ENCODE results near the gene CLIP1.
"Not testable (repeated sequence)": the region's sequence is repeated elsewhere in the genome, so short reads cannot be mapped to it uniquely, and the experiment has no call there.

The CLIP1 gene

GRCh38 chr12:122437656-122438121 is 15.2 kb upstream of the CLIP1 start:
- DNase-seq (ENCODE audit: extremely low read depth in 1 of 2, low read depth in 1 of 2): no peak

DNA sequence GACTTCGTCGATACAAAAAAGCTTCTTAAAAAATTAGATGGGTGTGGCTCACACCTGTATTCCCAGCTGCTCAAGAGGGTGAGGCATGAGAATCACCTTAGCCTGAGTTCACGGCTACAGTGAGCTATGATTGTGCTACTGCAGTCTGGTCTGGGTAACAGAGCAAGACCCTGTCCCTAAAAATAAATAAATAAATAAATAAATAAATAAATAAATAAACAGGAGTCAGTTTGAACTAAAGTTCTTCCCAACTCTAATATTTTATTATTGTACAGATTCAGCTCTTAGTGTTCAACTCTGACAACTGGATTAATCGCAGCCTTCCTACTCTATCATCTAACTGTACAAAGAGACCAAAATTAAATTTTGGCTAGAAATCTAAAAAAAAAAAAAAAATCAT is 12.7 kb upstream of the CLIP1 start:
- DNase-seq (ENCODE audit: extremely low read depth in 1 of 2, low read depth in 1 of 2): no peak

DNA sequence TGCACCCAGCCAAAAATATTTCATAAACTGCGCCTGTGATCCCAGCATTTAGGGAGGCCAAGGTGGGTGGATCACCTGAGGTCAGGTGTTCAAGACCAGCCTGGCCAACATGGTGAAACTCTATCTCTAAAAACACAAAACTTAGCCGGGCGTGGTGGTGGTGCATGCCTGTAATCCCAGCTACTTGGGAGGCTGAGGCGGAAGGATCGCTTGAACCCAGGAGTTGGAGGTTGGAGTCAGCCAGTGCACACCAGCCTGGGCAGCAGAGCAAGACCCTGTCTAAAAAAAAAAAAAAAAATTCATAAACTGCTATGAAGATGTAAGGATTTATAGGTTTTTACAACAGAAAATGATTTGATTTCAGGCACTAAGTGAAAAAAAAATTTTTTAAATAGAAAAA is 6.6 kb upstream of the CLIP1 start:
- DNase-seq (ENCODE audit: extremely low read depth in 1 of 2, low read depth in 1 of 2): not testable (repeated sequence)

GRCh38 chr12:122427403-122427802 is 4.9 kb upstream of the CLIP1 start:
- DNase-seq (ENCODE audit: extremely low read depth in 1 of 2, low read depth in 1 of 2): no peak

- no peak for DNase-seq (ENCODE audit: extremely low read depth in 1 of 2, low read depth in 1 of 2)
Observed at GRCh38 chr12:122423258-122424165, 1.0 kb upstream of the CLIP1 start.

- DNase-seq (ENCODE audit: extremely low read depth in 1 of 2, low read depth in 1 of 2): peak; percentile 38 to 58
Observed at GRCh38 chr12:122422730-122423257, 325 bp upstream of the CLIP1 start.

DNA sequence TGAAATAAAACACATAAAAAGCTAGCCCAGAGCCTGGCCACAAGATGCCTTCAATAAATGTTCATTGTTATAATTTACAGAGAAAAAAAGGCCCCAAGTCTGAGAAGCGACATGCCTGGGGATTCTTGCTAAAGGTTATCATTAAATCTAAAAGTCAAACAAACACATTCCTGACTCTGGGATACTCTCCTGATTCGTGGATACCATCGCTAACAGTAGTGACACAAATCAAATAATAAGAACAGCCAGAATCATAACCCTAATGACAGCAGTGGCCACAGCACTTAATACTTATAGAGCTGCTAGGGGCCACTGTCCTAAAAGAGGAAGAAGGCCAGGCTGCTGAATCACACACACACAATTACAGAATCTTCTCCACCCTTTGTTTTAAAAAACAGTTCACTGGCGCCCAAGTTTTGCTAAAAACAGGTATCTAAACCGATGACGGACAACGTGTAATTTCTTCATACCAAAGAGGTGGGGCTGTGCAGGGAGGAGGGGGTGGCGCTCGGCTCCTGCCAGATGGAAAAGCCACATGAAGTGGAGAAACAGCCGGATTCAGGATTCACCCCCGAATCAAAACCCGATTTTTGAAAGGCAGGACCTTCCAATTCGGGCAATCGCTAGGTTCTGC is 1.2 kb downstream of the CLIP1 start:
- no peak for DNase-seq (ENCODE audit: extremely low read depth in 1 of 2, low read depth in 1 of 2)

- no peak for DNase-seq (ENCODE audit: extremely low read depth in 1 of 2, low read depth in 1 of 2)
Observed at GRCh38 chr12:122420471-122421162, 1.9 kb downstream of the CLIP1 start.

GRCh38 chr12:122419094-122419493 is 3.4 kb downstream of the CLIP1 start:
- DNase-seq (ENCODE audit: extremely low read depth in 1 of 2, low read depth in 1 of 2): not testable (repeated sequence)

DNA sequence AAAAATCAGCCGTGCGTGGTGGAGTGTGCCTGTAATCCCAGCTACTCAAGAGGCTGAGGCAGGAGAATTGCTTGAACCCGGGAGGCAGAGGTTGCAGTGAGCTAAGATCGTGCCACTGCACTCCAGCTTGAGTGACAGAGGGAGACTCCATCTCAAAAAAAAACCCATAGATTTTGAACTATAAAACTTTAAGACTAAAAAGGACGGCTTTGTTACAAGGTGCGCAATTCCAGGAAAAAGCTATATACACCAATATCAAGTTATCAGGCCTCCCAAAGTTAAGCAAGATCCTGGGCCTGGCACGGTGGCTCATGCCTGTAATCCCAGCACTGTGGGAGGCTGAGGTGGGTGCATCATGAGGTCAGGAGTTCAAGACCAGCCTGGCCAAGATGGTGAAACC is 6.8 kb downstream of the CLIP1 start:
- not testable (repeated sequence) for DNase-seq (ENCODE audit: extremely low read depth in 1 of 2, low read depth in 1 of 2)

DNA sequence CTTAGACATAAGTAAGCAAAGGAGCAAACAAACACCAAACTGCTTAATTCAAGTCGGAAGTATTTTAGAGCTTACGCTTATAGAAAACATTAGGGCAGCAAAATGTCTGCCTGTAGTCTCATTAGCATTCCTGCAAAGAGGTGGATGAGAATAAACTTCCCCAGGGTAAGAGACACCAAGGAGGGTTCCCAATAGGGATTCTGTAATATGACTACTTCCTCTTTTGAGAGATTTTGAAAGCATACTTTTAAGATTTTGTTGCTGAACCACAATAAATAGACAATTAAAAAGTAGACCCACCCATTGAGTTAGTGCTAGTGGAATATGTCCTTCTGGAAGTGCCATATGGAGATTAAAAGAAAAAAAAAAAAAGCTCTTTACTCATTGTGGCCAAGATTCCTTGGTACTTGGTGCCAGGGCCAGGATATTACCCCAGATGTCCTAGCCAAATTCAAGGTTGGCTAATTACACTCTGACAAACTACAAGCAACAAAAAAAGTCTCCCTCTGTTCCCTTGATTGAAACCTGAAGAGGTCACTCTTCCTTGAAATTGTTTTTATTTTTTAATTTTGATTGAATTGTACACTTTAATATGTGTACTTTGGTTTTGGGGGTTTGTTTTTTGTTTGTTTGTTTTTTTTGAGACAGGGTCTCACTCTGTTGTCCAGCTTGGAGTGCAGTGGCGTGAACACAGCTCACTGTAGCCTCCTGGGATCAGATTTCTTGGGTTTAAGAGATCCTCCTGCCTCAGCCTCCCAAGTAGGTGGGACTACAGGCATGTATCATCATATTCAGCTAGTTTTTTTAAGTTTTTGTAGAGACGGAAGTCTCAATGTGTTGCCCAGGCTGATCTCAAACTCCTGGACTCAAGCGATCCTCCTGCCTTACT is 8.7 kb downstream of the CLIP1 start:
- no peak for DNase-seq (ENCODE audit: extremely low read depth in 1 of 2, low read depth in 1 of 2)

- DNase-seq (ENCODE audit: extremely low read depth in 1 of 2, low read depth in 1 of 2): no peak
Observed at GRCh38 chr12:122412851-122413433, 9.5 kb downstream of the CLIP1 start.

DNA sequence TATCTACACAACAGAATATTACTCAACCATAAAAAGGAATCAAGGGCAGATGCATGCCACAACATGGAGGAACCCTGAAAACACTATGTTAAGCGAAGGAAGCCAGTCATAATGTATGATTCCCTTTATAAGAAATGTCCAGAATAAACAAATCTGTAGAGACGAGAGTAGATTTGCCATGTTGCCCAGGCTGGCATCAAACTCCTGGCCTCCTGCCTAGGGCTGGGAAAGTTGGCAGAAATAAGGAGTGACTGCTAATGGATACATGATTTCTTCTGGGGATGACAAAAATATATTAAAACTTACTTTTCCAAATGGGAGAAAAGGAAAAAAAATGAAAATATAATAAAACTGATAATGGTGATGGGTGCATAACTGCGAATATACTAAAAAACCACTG is 10.9 kb downstream of the CLIP1 start:
- no peak for DNase-seq (ENCODE audit: extremely low read depth in 1 of 2, low read depth in 1 of 2)

DNA sequence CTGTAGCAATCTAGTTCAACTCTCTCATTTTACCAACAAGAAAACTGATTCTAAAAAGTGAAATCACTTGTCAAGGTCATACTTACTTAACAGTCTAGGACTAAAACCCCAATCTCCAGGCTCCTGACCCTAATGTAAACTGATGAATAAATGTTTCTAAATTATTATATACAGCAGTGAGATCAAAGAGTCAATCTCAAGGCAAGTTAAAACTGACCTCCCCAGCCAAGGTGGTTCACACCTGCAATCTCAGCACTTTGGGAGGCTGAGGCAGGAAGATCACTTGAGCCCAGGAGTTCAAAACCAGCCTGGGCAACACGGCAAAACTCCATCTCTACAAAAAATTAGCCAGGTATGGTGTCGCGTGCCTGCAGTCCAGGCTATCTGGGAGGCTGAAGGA is 15.3 kb downstream of the CLIP1 start:
- no peak for DNase-seq (ENCODE audit: extremely low read depth in 1 of 2, low read depth in 1 of 2)

- DNase-seq (ENCODE audit: extremely low read depth in 1 of 2, low read depth in 1 of 2): no peak
Observed at GRCh38 chr12:122406701-122407164, 15.7 kb downstream of the CLIP1 start.

DNA sequence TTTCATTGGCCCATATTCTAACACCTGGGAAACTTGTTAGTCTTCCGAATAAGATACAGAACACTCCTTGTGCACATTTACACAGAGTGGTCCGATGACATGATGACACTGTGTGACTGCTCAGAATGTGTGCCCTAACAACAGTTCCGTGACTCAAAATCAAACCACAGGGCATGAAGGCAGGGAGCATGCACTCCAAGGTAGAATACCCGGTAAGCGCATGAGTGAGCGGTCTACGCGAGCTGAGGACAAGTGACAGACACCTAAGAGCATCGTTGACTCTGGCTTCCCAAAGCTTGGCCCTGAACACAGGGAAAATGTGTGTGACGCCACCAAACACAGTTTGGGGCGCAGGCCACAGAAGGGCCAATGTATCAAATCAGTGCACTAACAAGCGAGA is 18.6 kb downstream of the CLIP1 start:
- no peak for DNase-seq (ENCODE audit: extremely low read depth in 1 of 2, low read depth in 1 of 2)

- no peak for DNase-seq (ENCODE audit: extremely low read depth in 1 of 2, low read depth in 1 of 2)
Observed at GRCh38 chr12:122403115-122403770, 19.2 kb downstream of the CLIP1 start.

DNA sequence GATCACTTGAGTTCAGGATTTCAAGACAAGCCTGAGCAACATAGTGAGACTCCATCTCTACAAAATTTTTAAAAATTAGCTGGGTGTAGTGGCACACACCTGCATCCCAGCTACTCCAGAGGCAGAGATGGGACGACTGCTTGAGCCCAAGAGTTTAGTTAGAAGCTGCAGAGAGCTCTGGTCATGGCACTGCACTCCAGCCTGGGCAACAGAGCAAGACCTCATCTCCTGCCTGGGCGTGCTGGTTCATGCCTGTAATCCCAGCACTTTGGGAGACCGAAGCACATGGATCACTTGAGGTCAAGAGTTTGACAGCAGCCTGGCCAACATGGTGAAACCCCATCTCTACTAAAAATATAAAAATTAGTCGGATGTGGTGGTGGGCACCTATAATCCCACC is 20.2 kb downstream of the CLIP1 start:
- no peak for DNase-seq (ENCODE audit: extremely low read depth in 1 of 2, low read depth in 1 of 2)

Measured in stimulated activated CD8-positive, alpha-beta memory T cell treated with anti-CD3 and anti-CD28 coated beads, Interleukin-7, amount 100 ng/mL, for 48 hours (primary cell).